GM18502 (cell line): ENCODE measurements around the gene EIF2B1.

Experiments used
- ATAC-seq: cut with Tn5 transposase; IDR thresholded peaks from one replicate; pipeline ENCODE4 v1.9.1; 2021; ENCODE audit warnings: mild to moderate bottlenecking; ENCODE audit not compliant: unreplicated experiment, poor library complexity

The EIF2B1 gene

DNA sequence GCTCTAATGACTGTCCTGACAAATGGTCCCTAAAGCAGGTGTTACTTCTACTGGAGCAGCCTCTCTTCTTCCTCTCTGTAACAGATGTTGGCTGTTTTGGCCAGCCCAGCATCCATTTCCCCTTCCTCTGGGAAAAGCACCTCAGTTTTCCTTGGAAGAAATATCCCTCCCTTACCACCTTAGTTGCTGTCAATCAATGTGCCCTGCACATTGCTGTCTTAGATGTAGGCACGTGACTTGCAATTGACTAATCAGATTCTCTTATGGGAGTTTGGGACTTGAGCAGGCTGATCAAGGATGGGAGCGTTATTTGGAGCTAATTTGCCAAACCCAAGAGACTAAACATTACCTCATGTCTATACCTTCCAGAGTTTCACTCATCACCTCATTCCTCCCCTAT, 61.1 kb downstream of the EIF2B1 start:
- ATAC-seq: no peak

- ATAC-seq: no peak
Observed at GRCh38 chr12:123571343-123571813, 62.1 kb downstream of the EIF2B1 start.
